ENCODE measurements around the gene BCL2L12.

BCL2L12 gene

GRCh38 chr19:49642492-49643035 lies 23.2 kb upstream of the BCL2L12 start:
- no peak for DNase-seq (ENCODE audit: low spot score)

DNA sequence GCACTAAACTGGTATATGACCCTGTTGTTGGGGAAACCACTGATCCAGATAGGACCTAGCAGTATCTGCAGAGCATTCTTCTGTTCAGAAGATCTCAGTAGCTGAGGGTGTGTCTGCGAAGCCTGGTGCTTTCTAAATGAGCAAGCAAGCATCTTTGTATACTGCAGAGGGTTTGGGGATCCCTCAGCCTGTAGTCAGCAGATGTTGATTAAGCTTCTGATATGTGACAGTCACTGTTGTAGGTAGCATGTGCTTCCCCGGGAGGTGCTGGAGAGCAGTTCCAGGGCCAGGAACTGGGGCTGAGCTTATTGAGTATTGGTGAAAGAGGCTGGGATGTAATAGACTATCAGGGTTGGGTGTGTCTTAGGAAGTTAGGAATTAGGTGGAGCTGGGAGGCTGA lies 22.3 kb upstream of the BCL2L12 start:
- DNase-seq (ENCODE audit: low spot score) = no peak

DNA sequence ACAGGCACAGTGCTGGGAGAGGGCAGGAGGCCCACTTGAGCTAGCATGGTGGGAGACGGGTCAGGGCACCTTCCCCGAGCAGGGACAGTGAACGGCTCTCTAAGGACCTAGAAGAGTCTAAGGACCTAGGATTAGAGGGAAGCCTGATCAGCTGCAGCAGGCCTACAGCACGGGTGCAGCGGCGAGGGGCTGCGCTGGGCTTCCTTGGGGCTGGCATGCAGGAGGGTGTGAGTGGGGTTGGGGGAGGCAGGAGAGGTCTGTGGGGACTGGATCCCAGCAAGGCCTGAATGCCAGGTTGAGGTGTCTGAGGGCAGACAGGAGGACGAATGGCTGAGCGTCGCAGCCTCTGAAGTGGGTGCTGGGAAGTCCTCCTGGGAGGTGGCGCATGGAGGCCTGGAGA lies 20.1 kb upstream of the BCL2L12 start:
- DNase-seq (ENCODE audit: low spot score) = no peak

- no peak for DNase-seq (ENCODE audit: low spot score)
Measured at GRCh38 chr19:49645995-49646394, 19.7 kb upstream of the BCL2L12 start.

GRCh38 chr19:49646586-49646985 lies 19.1 kb upstream of the BCL2L12 start:
- DNase-seq (ENCODE audit: low spot score) = no peak

DNA sequence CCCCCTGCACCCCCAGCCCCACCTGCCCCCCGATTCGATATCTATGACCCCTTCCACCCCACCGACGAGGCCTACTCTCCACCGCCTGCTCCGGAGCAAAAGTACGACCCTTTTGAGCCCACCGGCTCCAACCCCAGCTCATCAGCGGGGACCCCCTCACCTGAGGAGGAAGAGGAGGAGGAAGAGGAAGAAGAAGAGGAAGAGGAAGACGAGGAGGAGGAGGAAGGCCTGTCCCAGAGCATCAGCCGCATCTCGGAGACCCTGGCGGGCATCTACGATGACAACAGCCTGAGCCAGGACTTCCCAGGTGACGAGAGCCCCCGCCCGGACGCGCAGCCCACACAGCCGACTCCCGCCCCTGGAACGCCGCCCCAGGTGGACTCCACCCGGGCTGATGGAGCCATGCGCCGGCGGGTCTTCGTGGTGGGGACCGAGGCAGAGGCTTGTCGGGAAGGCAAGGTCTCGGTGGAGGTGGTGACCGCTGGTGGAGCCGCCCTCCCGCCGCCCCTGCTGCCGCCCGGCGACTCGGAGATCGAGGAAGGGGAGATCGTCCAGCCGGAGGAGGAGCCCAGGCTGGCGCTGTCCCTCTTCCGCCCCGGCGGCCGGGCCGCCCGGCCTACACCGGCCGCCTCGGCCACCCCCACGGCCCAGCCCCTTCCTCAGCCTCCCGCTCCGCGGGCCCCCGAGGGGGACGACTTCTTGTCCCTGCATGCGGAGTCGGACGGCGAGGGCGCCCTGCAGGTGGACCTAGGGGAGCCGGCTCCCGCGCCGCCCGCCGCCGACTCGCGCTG lies 14.5 kb upstream of the BCL2L12 start:
- no peak for DNase-seq (ENCODE audit: low spot score)

DNA sequence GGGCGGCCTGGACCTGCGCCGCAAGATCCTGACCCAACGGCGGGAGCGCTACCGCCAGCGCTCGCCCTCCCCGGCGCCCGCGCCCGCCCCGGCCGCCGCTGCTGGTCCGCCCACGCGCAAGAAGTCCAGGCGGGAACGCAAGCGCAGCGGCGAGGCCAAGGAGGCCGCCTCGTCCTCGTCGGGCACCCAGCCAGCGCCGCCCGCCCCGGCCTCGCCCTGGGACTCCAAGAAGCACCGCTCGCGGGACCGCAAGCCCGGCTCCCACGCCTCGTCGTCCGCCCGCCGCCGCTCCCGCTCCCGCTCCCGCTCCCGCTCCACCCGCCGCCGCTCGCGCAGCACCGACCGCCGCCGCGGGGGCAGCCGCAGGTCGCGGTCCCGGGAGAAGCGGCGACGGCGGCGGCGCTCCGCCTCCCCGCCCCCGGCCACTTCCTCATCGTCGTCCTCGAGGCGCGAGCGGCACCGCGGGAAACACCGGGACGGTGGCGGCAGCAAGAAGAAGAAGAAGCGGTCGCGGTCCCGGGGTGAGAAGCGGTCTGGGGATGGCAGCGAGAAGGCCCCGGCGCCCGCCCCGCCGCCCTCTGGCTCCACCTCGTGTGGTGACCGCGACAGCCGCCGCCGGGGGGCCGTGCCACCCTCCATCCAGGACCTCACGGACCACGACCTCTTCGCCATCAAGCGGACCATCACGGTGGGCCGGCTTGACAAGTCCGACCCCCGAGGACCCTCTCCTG lies 13.7 kb upstream of the BCL2L12 start:
- DNase-seq (ENCODE audit: low spot score) = no peak

GRCh38 chr19:49652551-49653465 lies 12.9 kb upstream of the BCL2L12 start:
- no peak for DNase-seq (ENCODE audit: low spot score)

DNA sequence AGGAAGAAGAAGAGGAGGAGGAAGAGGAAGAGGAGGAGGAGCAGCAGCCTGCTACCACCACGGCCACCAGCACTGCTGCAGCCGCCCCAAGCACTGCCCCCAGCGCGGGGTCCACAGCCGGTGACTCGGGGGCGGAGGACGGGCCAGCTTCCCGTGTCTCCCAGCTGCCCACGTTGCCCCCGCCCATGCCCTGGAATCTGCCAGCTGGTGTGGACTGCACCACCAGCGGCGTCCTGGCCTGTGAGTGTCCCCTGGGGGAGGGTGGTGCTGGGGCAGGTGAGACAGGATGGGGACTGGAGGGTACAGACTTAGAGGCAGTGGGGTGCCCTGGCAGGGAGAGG lies 12.3 kb upstream of the BCL2L12 start:
- DNase-seq (ENCODE audit: low spot score) = no peak

GRCh38 chr19:49654581-49654980 lies 11.2 kb upstream of the BCL2L12 start:
- DNase-seq (ENCODE audit: low spot score) = no peak

- DNase-seq (ENCODE audit: low spot score) = no peak
Measured at GRCh38 chr19:49655570-49656455, 9.9 kb upstream of the BCL2L12 start.

- DNase-seq (ENCODE audit: low spot score) = no peak
Measured at GRCh38 chr19:49656456-49657109, 9.2 kb upstream of the BCL2L12 start.

DNA sequence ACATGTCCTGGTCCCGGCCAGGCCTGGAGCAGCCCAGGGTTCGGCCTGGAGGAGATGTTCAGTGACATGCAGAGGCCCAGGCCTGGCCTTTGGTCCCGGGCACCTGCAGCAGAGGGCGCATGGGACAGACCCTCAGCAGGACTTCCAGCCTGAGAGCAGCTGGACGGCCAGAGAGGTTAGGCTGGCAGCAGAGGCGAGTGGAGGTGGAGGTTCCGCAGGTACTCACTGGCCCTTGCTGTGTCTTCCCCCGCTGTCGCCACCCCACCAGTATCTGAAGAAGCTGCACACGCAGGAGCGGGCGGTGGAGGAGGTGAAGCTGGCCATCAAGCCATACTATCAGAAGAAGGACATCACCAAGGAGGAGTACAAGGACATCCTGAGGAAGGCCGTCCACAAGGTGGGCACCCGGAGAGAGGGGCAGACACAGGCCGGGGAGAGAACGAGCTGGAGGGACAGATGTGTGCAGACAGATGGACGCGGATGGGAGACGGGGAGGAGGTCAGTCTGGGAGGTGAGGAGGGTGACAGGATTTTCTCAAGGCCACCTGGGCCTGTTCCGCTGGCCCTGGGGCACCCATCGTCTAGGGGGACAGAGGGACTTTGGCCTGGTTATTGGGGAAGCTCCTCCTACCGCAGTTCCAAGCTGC lies 8.1 kb upstream of the BCL2L12 start:
- DNase-seq (ENCODE audit: low spot score) = no peak

- no peak for DNase-seq (ENCODE audit: low spot score)
Measured at GRCh38 chr19:49658139-49658517, 7.6 kb upstream of the BCL2L12 start.

GRCh38 chr19:49658566-49659442 lies 6.9 kb upstream of the BCL2L12 start:
- DNase-seq (ENCODE audit: low spot score) = no peak

- no peak for DNase-seq (ENCODE audit: low spot score)
Measured at GRCh38 chr19:49660338-49660961, 5.3 kb upstream of the BCL2L12 start.

GRCh38 chr19:49662011-49662410 lies 3.7 kb upstream of the BCL2L12 start:
- no peak for DNase-seq (ENCODE audit: low spot score)

- DNase-seq (ENCODE audit: low spot score) = no peak
Measured at GRCh38 chr19:49663224-49663623, 2.5 kb upstream of the BCL2L12 start.

All from cerebellar cortex (tissue), 1 donor.